ENCODE data around the gene TMEM250.
A peak's percentile ranks its signal among the peaks of the same experiment; 100 is the strongest.
"Not testable (repeated sequence)": the region's sequence is repeated elsewhere in the genome, so short reads cannot be mapped to it uniquely, and the experiment has no call there.

TMEM250 gene

GRCh38 chr9:136107155-136107952 lies 11.3 kb downstream of the TMEM250 start:
- FAIRE-seq (no peak), DNase-seq (ENCODE audit: insufficient read length, low spot score) (no peak)
- TF ChIP-seq POLR2A (IDR thresholded peaks at IDR 0.05; ENCODE audit: low read depth, low read length), result no peak

- DNase-seq (ENCODE audit: insufficient read length, low spot score), result no peak
- TF ChIP-seq POLR2A (IDR thresholded peaks at IDR 0.05; ENCODE audit: low read depth, low read length), result no peak
- FAIRE-seq, result no peak
Observed at GRCh38 chr9:136105398-136106135, 13.1 kb downstream of the TMEM250 start.

GRCh38 chr9:136104916-136105315 lies 13.8 kb downstream of the TMEM250 start:
- FAIRE-seq (no peak), DNase-seq (ENCODE audit: insufficient read length, low spot score) (no peak)
- TF ChIP-seq POLR2A (IDR thresholded peaks at IDR 0.05; ENCODE audit: low read depth, low read length), result no peak

GRCh38 chr9:136104488-136104800 lies 14.2 kb downstream of the TMEM250 start:
- DNase-seq (ENCODE audit: insufficient read length, low spot score) (no peak), FAIRE-seq (no peak)
- TF ChIP-seq POLR2A (IDR thresholded peaks at IDR 0.05; ENCODE audit: low read depth, low read length), result no peak

DNA sequence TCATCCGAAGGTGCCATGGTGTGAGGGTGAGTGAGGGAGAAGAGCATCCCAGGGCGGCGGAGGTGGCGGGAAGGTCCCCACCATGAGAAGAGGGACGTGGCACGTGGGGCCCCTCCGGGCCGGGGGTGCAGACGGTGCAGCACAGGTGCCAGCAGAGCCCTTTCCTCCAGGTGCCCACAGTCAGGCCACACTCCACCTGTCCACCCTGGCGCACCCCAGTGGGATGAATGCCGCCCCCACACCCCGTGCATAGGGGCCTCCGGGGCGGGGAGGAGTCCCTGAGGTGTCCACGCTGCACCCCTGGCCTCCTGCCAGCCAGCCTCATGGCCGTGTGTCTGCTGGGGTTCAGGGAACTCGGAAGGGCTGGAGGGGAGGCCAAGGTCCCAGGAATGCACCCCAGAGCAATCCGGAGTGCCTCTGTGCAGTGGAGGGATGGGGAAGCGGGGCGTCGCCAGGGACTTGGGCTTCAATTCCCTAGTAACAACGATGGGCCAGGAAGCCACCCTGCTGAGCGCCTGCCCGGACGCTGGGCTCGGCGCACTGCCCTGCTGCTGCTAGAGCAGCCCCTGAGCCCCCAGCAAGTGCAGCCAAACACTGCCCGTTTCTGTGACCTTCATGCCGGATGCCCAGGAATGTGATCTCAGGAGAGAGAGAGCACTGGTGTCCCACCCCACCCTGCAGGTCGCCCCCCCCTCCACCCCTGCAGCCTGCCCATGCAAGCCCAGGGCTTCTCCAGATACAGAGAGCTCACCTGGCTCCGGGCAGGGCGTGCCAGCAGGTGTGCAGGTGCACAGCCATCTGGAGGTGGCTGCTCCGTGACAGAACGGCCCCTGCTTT lies 14.8 kb downstream of the TMEM250 start:
- DNase-seq (ENCODE audit: insufficient read length, low spot score), result no peak
- TF ChIP-seq POLR2A (IDR thresholded peaks at IDR 0.05; ENCODE audit: low read depth, low read length), result no peak
- FAIRE-seq, result no peak

DNA sequence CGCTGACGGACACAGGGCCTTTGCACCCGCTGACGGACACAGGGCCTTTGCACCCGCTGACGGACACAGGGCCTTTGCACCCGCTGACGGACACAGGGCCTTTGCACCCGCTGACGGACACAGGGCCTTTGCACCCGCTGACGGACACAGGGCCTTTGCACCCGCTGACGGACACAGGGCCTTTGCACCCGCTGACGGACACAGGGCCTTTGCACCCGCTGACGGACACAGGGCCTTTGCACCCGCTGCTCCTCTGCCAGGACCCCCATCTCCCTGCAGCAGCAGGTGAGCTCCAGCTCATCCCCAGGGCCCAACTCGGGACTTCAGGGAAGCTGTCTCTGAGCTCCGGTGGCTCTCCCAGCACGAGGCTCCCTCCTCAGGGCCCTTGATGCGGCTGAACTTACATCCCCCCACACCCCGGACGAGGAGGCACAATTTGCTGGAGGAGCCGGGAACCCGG lies 17.0 kb downstream of the TMEM250 start:
- not testable (repeated sequence) for DNase-seq (ENCODE audit: insufficient read length, low spot score); FAIRE-seq

GRCh38 chr9:136100700-136101614 lies 17.7 kb downstream of the TMEM250 start:
- no peak for TF ChIP-seq POLR2A (IDR thresholded peaks at IDR 0.05; ENCODE audit: low read depth, low read length)
- FAIRE-seq, result no peak
- DNase-seq (ENCODE audit: insufficient read length, low spot score), result no peak

GRCh38 chr9:136099542-136099941 lies 19.1 kb downstream of the TMEM250 start:
- FAIRE-seq (no peak), DNase-seq (ENCODE audit: insufficient read length, low spot score) (no peak)
- TF ChIP-seq POLR2A (IDR thresholded peaks at IDR 0.05; ENCODE audit: low read depth, low read length), result no peak

- FAIRE-seq (no peak), DNase-seq (ENCODE audit: insufficient read length, low spot score) (no peak)
- TF ChIP-seq POLR2A (IDR thresholded peaks at IDR 0.05; ENCODE audit: low read depth, low read length), result no peak
Observed at GRCh38 chr9:136098844-136099243, 19.8 kb downstream of the TMEM250 start.

- DNase-seq (ENCODE audit: insufficient read length, low spot score), result no peak
- TF ChIP-seq POLR2A (IDR thresholded peaks at IDR 0.05; ENCODE audit: low read depth, low read length), result no peak
- no peak for FAIRE-seq
Observed at GRCh38 chr9:136098210-136098609, 20.5 kb downstream of the TMEM250 start.

GRCh38 chr9:136096505-136097001 lies 22.1 kb downstream of the TMEM250 start:
- DNase-seq (ENCODE audit: insufficient read length, low spot score) (no peak), FAIRE-seq (no peak)
- TF ChIP-seq POLR2A (IDR thresholded peaks at IDR 0.05; ENCODE audit: low read depth, low read length), result no peak

DNA sequence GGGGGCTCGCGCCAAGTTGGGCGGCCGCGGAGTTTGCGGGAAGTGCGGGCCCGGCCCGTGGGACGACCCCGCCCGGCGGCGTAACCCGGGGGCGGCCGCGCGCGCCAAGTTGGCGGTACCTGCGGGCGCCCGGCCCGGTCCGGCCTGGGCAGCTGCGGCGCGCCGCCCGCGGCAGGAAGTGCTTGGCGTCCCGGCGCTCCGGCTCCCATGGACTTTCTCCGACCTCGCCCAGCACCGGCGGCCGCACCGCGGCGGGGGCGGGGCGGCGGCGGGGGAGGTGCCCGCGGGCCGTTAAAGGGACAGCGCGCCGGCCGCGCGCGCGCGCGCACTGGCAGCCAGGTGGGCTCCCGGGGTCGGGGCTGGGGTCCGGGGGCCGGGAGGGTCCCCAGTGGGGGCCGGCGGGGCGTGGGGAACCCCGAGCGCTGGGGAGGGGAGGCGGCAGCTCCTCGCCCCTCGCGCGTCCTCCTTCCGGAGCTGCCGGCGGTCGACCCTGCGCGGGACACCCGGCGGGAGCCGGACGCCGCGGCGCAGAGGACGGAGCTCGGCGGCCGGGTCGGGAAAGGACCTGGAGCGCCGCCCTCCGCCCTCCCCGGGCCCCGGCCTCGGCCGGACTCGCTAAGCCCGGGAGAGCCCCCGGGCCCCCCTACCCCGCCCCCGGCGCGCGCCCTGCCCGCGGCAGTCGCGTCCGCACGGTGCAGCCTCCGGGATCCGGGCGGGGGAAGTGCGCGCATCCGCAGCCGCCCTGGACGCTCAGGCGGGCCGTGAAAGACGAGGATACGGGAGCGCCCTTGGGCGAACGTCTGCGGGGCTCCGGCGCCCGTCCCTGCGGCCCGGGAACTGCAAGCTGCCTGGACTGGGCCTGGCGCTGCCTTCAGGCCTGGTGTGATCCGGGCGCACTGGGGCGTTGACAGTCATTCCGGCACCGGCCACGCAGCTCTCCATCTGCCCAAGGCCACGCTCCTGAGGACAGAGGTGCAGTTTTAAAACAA lies 23.3 kb downstream of the TMEM250 start, which contains the start of gene NACC2:
TSS of gene NACC2 (minus strand) at position 220 of the 989 bp plus-strand sequence. CDS start 44,768 bp downstream, outside the sequence.
- peak; percentile 94 for DNase-seq (ENCODE audit: insufficient read length, low spot score)
- peak; percentile 66 for TF ChIP-seq POLR2A (IDR thresholded peaks at IDR 0.05; ENCODE audit: low read depth, low read length)
- no peak for FAIRE-seq

All from H54 (cell line).